ENCODE results near the gene SMAD7.

Gene SMAD7

DNA sequence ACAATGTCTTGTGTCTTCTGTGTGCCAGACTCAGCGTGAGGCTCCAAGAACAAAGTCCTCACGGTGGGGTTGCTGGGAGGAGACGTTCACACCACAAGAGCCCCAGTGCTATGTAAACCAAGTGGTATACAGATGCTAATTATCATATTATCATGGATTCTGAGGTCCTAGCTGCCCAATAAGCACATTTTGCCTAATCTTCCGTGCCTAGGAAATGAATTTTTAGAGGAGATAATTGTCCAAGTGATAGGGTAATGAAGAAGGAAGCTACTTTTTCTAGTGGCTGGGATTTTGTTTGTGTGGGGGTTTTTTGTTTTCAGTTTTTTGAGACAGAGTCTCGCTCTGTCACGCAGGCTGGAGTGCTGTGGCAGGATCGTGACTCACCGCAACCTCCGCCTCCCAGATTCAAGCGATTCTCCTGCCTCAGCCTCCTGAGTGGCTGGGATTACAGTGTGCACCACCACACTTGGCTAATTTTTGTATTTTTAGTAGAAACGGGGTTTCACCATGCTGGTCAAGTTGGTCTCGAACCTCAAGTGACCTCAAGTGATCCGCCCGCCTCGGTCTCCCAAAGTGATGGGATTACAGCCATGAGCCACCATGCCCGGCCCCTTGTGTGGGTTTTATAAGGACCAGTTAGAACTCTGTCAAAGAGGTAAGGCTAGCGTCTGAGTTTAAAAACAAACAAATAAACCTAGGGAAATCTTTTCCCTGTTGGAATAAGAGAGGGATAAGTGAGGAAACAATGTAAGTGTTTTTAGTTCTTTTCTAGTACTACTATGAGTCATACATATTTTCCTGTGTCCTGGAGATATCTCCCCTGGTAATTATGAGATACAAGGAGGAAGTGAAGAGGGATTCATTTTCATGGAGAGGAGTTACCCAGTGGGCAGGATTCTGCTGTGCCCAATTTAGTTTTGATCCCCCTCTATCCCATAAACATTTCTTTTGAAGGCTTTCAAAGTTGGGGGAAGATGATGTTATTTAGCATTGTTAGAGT, 9.5 kb upstream of the SMAD7 start:
- no peak for DNase-seq

DNA sequence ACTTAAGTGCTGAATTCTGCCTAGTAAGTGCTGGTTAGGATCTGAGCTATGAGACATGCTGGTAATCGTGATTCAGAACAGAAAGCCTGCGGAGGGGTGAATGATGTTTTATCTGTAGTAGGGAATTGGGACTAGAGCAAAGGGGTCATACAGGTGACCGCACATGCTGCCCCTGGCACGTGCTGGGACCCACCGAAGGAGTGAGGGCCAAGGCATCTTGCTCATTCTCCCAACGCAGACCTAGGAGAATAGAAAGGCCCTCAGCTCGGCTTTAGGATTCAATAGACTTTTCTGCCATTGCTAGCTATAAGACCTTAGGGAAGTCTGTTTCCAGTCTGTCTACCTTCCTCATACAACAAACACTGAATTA, 8.8 kb upstream of the SMAD7 start:
- DNase-seq, result no peak

DNA sequence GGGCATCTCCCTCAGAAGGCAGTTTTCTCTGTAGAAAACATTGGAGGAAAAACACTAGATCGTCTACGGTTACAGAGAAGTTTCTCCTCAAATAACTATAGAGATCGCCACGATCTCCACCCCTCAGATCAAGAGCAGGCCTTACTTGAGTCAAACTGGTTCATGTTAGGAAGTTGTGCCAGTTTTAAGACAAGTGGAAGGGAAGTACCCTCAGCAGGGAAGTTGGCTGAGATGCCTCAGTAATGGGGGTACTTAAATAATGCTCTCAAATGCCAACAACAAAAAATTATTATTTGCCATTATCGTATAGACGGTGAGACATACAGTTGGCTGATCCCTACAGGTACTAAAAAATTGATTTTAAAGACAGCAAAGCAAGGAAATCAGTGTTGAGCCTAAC, 8.2 kb upstream of the SMAD7 start:
- DNase-seq, result no peak

DNA sequence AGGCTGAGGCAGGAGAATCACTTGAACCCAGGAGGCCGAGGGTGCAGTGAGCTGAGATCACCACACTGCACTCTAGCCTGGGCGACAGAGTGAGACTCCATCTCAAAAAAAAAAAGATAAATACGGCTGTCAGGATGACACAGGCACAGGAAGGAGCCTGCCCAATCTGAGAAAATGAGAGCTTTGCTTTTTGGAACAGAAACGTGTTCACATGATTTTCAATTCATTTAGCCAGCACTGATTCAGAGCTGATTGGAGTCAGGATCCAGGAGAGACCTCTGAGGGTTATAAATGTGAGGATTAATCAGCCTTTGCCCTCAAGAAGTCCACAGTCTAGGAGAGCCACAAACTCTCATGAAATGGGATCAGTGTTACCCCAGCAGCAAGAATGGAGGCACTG, 6.9 kb upstream of the SMAD7 start:
- no peak for DNase-seq

DNA sequence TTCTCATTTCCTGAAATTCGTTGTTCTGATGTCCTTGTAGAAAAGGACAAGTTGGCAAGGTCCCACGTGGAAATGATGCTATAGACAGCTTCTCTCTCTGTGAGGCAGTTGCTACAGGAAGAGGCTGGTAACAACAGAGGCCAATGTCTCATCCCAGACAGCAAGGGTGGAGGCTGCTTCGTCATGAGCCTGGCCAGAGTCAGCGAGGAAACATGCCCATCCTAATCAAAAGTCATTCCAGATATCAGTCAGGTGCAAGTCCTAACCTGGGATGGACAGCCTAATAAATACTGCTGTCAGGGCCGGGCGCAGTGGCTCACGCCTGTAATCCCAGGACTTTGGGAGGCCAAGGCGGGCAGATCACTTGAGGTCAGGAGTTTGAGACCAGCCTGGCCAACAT, 6.4 kb upstream of the SMAD7 start:
- DNase-seq, result no peak

DNA sequence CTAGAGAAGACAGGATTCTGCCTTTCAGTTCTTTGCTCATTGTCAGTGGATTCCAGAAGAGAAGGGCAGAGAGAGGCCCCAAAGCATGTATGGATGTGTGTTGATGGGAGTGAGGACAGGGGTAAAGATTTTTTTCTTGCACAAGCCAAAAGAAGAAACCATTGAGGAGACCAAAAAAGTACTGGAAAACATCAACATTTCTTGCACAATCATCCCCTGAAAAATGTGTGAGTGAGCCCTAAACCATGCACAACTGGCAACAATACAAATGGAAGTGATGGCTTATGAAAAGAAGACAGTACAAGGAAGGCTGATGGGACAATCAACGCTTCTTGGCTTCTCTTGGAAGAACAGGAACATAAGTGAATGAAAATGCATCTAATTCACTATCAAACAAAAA, 5.6 kb upstream of the SMAD7 start:
- DNase-seq, result no peak

DNA sequence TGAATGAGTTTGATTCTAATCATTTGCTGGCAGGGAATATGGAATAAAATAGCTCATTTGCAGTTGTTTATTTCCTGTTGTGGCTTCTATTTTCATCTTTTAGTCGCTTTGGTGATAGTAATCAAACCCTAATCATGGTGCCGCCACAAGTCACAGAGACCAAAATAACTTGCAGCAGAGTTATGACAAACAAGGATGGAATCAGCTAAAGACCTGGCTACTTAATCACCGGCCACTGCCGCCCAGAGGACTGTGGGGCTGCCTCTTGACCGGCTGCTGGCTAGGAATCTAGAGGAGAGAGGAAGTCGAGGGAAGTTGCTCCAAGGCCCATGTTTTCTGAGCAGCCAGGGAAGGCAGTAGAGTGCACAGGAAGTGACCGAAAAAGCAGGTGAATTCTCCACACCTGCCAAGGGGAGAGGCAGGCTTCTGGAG, 5.1 kb upstream of the SMAD7 start:
- no peak for DNase-seq

DNA sequence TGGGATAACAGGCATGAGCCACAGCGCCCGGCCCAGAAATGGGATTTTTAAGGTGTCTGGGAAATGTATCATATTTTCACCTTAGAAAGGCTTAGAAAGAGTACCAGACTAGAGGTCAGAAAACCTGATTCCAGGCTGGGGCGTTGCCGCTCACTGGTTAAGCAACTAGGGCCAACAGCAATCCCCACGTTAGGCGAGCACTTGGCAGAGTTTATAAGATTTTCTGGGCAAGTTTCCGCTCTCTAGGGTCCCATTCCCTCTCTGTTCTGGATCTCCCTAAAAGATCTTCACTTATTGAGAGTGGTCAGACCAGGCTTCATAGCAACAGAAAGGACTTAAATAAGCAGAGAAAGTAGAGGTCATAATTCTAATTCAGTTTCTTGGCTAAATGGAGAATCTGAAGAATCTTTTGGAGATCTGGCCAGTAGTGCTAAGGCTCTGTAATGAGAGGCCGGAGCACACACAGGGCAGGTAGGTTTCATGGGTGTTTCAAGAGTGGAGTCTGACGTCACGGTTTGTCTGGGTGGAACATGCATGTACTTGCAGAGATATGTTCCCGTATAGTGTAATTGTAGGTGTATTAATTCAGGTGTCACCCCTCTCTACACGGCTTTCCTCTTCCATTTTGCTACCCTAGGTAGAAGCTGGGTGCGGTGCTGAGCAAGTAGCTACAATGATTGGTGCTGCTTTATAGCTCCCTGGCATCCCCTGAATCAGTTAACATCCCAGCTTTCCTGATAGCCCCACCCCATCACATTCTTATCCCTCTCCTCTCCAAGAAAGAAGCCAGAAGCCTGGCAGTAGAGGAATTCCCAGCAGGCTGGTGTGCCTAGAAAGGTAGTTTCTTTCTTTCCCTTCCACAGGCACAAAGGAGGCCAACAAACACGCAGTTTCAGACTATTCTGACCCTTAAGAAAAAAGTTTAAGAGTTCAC, 4.4 kb upstream of the SMAD7 start:
- no peak for DNase-seq

DNA sequence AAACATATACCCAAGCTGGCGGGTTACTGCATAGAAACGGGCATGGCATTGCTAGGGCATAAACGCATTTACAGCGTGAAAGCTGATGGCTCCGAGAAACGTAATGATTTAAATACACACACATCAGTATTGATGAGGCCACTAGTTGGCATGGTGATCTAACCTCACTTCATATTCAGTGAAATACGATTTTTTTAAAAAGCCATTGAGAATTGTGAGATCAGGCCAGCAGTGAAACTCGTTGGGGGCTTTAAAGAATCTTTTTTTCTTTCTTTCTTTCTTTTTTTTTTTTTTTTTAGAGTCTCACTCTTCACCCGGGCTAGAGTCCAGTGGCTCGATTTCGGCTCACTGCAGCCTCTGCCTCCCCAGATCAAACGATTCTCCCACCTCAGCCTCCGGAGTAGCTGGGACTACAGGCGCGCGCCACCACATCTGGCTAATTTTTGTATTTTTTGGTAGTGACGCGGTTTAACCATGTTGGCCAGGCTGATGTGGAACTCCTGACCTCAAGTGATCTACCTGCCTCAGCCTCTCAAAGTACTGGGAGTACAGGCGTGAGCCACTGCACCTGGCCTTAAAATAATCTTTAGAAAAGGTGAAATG, 2.4 kb upstream of the SMAD7 start:
- no peak for DNase-seq

DNA sequence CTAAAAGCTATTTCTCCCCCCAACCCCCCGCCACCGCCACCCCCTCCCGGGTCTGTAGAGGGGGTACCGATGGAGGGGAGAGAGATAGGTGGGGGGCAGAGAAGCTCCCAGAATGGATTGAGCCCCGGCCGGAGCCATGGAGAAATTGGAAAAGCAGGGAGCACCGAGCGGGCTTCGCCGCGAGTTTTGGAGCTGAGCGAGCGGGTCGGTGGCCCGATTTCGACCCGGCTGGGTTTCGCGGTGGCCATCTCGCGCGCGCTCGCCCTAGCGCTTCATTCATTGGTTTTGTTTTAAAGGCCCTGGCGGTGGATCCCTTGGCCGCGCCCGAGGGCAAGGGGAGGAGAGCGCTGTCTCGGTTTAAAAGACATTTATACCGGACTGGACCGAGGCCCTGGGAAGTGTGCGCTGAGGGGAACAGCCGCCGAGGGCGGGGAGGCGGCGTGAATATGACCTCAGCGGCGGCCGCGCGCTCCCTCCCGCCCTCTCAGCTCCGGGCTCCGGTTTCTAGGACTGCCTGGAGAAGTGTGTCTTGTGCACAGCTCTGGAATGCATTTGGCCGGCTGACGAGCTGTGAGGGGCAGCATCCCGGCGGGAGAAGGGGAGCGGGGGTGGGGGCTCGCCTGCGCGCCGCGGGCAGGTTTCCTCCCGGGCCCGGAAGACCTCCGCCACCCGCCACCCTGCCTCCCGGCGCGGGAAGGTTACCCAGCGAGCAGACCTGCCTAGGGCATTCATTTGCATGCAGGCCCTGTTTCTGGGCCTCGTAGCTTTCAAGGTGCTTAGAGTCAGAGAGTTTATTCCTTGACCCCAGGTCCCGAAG, 1.7 kb upstream of the SMAD7 start:
- DNase-seq, result peak; percentile 71

DNA sequence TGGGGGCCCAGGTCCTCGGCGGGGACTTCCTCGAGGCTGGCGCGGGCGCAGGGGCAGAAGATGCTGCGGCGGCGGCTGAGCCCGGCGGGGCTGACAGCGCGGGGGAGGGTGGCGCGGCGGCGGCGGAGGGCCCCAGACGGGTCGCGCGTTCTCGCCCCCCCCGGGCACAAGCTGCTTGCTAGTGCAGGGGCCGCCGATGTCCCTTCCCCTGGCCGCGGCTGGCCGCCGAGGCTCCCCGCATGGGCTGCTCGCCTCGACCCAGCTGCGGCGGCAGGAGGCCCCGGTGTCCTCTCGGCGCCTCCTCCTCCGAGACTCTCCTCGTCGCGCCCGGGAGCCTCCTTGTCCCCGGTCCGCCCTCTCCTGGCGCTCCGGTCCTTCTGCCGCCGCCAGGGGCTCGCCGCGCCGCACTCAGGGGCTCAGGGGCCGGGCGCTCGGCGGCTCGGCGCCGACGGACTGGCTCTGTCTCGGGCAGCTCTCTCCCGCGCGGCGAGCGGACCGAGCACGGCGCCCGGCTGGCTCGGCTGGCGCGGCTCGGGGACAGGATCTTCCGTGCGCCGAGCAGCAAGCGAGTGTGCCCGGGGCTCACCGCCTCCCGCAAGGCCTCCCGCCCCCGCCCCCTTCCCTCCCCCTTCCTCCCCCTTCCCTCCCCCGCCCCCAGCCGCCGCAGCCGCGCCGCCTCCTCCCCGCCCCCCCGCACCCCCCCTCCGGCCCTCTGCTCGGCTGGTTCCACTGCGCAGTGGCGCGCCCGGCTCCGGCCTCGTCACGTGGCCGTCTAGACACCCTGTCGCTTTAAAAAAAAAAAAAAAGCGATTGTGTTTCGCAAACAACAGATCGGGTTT, 902 bp upstream of the SMAD7 start:
- peak; percentile 86 for DNase-seq

DNA sequence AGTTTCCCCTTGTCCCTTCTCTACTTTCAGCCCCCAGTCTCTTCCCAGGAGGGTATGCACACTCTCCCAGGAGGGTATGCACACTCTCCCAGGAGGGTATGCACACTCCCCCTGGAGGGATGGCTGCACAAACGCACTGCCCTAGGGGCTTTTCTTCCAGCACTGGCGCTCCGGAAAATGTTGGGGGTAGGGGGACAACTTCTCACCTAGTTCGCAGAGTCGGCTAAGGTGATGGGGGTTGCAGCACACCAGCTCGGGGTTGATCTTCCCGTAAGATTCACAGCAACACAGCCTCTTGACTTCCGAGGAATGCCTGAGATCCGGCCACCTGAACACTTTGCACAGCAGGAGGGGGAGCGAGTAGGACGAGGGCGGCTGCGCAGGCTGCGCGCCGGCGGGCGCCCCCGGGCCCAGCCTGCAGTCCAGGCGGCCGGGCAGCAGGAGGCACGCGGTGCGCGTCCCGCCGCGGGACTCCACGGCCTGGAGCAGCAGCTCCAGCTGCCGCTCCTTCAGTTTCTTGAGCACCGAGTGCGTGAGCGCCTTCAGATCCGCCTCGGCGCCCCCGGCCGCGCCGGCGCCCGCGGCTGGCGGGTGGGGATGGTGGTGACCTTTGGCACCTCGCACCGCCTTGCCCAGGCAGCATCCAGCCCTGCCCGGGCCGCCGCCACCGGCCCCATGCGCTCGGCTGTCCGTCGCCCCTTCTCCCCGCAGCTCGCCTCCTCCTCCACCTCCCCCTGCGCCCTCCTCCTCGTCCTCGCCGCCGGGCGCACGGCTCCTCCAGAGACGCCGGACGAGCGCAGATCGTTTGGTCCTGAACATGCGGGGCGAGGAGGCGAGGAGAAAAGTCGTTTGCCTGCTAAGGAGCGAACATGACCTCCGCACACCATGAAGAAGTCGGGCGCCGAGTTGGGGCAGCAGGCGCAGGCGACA, 894 bp downstream of the SMAD7 start:
- DNase-seq, result peak; percentile 60

DNA sequence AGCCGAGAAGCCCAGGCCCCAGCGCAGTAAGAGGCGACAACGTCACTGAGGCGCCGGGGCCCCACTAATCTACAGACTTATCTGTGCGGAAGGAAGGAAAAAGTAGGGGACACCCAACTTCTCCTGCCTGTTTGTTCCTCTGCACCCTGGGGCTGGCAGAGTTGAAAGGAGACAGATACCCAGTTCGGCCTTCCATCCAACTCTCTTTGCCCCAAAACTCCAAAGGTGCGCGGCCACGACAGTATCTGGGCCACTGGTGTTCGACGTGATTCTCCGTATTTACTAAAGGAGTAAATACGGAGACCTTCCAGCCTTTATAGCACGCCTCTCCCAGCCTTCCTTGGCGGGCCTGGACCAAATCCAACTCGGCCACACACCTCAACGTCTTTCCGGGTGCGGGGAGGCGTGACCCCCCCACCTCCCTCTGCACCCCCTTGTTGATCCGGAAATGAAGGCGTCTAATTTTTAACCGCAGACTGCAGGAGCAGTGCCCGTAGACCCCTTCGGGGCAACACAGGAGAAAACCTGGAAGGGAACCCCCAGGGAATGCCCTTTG, 1.6 kb downstream of the SMAD7 start:
- DNase-seq, result peak; percentile 53

DNA sequence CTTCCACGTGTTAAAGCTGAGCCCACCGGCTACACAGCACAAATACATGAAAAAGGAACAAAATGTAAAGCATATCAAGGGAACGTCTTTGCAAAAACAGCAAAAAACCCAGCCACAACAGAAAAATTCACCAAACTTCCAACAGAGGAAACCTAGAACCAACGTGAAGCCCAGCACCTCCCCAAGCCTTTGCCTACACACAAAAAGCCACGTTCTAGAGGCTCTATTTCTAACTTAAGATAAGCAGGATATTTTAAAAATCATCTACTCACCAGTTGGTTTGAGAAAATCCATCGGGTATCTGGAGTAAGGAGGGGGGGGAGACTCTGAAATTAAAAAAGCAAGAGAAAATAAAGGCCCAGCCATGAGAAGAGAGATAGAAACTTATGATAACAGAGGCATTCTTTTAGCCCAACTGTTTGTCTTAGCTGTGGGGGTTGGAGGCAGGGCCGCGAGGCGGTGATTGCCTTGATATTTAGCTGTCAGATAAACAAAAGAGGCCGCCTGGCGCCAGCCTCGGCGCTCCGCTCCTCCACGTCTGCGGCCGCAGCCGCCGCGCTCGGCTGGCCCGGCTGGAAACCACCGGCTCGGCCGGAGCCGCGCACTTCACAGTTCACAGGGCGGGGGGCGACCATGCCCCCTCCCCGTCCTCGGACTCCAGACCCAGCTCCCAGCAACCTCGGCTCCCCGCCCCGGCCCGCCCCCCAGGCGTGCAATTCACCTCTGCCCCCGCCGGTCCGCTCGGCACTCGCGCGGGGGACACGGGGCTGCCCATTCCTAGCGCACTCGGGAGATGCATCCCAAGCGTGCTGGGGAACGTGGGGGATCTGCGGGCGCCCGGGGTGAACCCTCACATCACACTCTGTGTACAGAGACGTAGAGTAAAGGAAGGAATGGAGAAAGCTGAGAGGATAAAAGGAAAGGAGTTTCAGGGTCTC, 2.4 kb downstream of the SMAD7 start:
- DNase-seq, result peak; percentile 71

DNA sequence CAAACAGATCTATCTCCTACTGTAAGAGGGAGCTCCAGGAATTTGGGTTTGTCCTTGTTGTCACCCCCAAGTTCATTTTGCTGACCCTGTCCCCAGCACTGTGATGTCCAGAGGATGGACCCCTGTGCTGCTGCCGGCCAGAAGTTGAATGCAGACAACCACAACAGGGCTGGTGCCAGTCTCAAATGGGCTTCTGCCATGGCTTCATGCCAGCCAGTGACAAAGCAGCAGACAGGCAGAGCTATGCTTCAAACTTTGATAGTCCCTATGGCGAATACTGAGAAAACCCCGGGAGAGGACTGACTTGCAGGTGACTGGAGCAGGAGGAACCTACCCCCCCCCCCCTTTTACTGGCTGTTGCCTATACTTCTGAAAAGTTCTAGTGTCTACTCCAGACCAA, 3.2 kb downstream of the SMAD7 start:
- no peak for DNase-seq

DNA sequence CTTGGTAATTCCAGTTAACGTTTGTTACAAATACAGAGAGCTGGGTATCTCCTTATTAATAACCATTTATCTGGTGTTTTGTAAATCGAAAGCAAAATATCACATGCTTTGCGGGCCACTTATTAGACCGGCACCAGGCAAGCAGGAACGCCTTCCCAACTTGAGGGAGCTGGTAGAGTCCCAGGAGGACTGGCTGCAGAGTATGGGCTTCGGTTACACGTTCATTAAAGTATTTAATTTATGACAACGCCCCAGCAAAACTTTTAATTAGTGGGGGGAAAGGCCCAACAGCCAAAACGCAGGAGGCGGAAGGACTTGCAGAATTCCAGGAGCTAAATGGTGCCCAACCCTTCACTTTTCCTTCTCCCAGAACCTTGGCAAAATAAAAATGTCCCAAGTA, 3.7 kb downstream of the SMAD7 start:
- no peak for DNase-seq

DNA sequence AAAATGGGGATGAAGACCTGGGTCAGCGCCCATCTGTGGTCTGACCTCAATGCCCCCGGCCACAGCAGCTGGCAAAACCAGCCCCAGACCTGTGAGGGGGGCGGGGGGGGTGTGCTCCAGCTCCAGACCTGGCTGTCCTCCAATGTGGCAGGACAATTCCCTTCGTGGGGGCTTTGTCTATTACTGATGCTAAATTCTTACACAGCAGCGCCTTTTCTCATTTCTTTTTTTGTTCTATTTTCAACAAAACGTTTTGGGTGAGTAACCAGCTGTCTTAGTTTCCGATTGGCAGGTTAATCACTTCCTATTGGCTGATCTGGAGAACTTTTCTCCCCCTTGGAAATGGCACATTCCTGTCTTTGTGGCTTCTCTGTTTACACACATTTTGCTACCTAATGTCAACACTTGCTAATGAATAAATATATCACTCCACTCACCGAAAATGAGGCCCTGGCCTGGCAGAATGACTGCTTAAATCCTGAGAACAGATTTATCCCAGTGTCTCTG, 4.4 kb downstream of the SMAD7 start:
- no peak for DNase-seq

DNA sequence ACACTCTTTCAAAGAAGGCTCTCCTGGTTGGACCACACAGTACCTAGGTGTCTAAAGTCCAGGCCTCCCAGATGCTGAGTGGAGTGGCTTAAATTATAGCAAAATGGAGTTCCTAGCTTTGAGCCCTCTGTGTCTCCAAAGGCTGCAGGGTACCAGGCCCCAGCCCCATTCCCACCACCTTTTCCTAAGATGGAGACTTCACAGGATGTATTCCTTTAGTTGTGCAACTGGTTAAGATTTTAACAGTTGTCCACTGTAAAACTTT, 4.9 kb downstream of the SMAD7 start:
- no peak for DNase-seq

DNA sequence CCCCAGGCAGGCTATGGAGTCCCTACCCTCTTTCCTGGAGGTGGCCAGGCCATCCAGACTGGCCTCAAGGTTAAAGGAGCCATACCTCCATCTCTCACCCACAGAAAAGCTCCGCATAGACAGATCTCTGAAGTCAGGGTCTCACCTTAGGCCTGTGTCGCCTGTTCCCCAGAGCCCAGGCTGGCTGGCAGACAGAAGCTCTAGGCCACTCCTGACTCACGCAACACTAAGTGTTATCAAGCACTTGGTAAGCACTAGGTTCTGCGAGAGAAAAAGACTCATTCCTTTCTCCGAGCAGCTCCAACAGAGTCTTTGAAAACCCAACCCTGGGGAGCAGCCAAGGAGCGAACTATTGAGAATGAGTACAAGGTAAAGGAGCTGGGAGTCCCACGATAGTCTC, 6.1 kb downstream of the SMAD7 start:
- no peak for DNase-seq
